K562 (cell line): ENCODE measurements around the gene GGTLC2. TPM values are rescaled to one million over a fixed set of nuclear protein-coding genes. Genes with fewer than 3 reads are reported as not detected.

ENCODE experiments used
- GTF2B ChIP-seq: IDR thresholded peaks from 2 replicates; pipeline ENCODE4 v1.6.1; 2011; ENCODE audit not compliant: insufficient read length; ENCODE audit errors: extremely low read depth
- ILK ChIP-seq: fragments of 450-650 bp; IDR thresholded peaks from 2 replicates; pipeline ENCODE4 v1.6.1; 2016; ENCODE audit warnings: missing genetic modification characterization, low read depth, mild to moderate bottlenecking, missing compliant biosample characterization, moderate library complexity, borderline replicate concordance
- KLF13 ChIP-seq: fragments of 450-650 bp; IDR thresholded peaks from 2 replicates; pipeline ENCODE4 v1.6.1; 2016; ENCODE audit warnings: missing genetic modification characterization, low read depth, mild to moderate bottlenecking, missing compliant biosample characterization, moderate library complexity, borderline replicate concordance
- PKNOX1 ChIP-seq: fragments of 450-650 bp; IDR thresholded peaks from 2 replicates; pipeline ENCODE4 v1.6.1; 2016
- POLR2H ChIP-seq: IDR thresholded peaks from 2 replicates; pipeline ENCODE4 v1.6.1; 2016; ENCODE audit warnings: missing genetic modification characterization, low read depth, mild to moderate bottlenecking, control low read depth, missing compliant biosample characterization, moderate library complexity
- PRMT5 ChIP-seq: sonication (generic); formaldehyde crosslinking; IDR thresholded peaks from 2 replicates; pipeline ENCODE4 v1.5.0; 2020; ENCODE audit warnings: missing genetic modification reagents
- SAFB2 ChIP-seq: fragments of 200-400 bp; formaldehyde crosslinking; IDR thresholded peaks from 2 replicates; pipeline ENCODE4 v1.6.1; 2018; ENCODE audit warnings: borderline replicate concordance, low read length, low read depth, moderate library complexity; ENCODE audit not compliant: severe bottlenecking
- STAT6 ChIP-seq: sonication (generic); formaldehyde crosslinking; IDR thresholded peaks from 2 replicates; pipeline ENCODE4 v1.8.1; 2023; ENCODE audit warnings: mild to moderate bottlenecking, missing genetic modification reagents
- VEZF1 ChIP-seq: fragments of 200-800 bp; sonication (Bioruptor generic); IDR thresholded peaks from 2 replicates; pipeline ENCODE4 v1.6.1; 2017; ENCODE audit warnings: missing genetic modification characterization, missing compliant biosample characterization
- ZHX1 ChIP-seq: fragments of 150-350 bp; conservative IDR thresholded peaks from 2 replicates; pipeline ENCODE4 v1.6.1; 2014; ENCODE audit warnings: low read length
- ZNF398 ChIP-seq: fragments of 250-450 bp; sonication (Bioruptor Pico); IDR thresholded peaks from 2 replicates; pipeline ENCODE4 v1.8.0; 2021; ENCODE audit warnings: moderate library complexity, mild to moderate bottlenecking, inconsistent platforms
- polyA plus RNA-seq, 8 experiments: library from polyadenylated mRNA; depleted of rRNA in 4 of 8; stranded (reverse) in 5 of 8; unstranded in 3 of 8; fragments of >200 nt; fragmentation: Nextera tagmentation in 2 of 8; fragmentation: Illumina TruSeq in 1 of 8; extraction: Ambion mirVana in 2 of 8; extraction: Trizol in 1 of 8; gene quantifications; 2 replicates each; pipeline versions ENCODE4 v1.2.1 to v1.2.3, GENCODE V29; 2011 to 2014; ENCODE audit warnings: inconsistent platforms in 1 of 8, missing spikeins in 1 of 8
- total RNA-seq, 7 experiments: library from RNA; depleted of rRNA in 6 of 7; stranded (reverse); fragments of >200 nt in 6 of 7; fragmentation: Illumina TruSeq in 2 of 7; extraction: Trizol in 2 of 7; gene quantifications; 2 replicates each; pipeline versions ENCODE4 v1.2.1 to v1.2.3, GENCODE V29; 2011 to 2021; ENCODE audit warnings: low replicate concordance in 1 of 7
- TF ChIP-seq, protein P1 (sequence below): fragments of 450-650 bp; IDR thresholded peaks from one replicate; pipeline ENCODE4 v1.6.1; 2018; ENCODE audit warnings: mild to moderate bottlenecking, moderate library complexity; ENCODE audit not compliant: partially characterized antibody

Gene GGTLC2
- total and polyA plus RNA-seq, 9 of the 15 experiments (the other 6 are each of a cell fraction or from before 2014, with no cell fraction given) = not detected

DNA sequence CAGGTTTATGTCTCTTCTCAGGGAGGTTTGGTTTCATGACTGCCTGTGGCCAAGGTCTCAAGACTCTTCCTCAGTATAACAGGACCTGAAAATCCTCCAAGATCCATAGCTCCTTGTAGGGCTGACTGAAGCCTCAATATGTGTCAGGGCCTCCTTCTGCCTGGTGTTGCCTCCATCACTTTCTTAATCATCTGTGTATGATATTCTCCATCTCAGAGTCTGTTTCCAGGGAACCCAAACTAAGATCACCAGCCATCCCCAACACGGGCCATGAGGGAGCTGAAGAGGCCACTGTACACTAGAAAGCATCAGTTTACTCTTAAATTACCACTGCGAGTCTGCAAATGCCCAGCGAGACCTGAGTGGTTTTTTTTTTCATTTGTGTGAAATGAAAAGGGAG is 17.7 kb downstream of the GGTLC2 start (continued):
- TF ChIP-seq STAT6 (CRISPR knock-in tag) (peak; percentile 79; the same call in 1 of the 2 replicates), POLR2H (no peak), ILK (tag) (no peak), ZNF398 (no peak), PRMT5 (CRISPR knock-in tag) (peak; percentile 75), KLF13 (tag) (no peak), SAFB2 (no peak), PKNOX1 (no peak), GTF2B (no peak), VEZF1 (CRISPR knock-in tag) (no peak), ZHX1 (no peak)
- TF ChIP-seq, protein P1, sequence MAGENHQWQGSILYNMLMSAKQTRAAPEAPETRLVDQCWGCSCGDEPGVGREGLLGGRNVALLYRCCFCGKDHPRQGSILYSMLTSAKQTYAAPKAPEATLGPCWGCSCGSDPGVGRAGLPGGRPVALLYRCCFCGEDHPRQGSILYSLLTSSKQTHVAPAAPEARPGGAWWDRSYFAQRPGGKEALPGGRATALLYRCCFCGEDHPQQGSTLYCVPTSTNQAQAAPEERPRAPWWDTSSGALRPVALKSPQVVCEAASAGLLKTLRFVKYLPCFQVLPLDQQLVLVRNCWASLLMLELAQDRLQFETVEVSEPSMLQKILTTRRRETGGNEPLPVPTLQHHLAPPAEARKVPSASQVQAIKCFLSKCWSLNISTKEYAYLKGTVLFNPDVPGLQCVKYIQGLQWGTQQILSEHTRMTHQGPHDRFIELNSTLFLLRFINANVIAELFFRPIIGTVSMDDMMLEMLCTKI = no peak
